GM18498 (cell line): ENCODE measurements around the gene ARHGAP45.

Source experiments
- ATAC-seq: cut with Tn5 transposase; IDR thresholded peaks from one replicate; pipeline ENCODE4 v1.9.1; 2021; ENCODE audit warnings: mild to moderate bottlenecking, moderate library complexity; ENCODE audit not compliant: unreplicated experiment

Gene ARHGAP45

DNA sequence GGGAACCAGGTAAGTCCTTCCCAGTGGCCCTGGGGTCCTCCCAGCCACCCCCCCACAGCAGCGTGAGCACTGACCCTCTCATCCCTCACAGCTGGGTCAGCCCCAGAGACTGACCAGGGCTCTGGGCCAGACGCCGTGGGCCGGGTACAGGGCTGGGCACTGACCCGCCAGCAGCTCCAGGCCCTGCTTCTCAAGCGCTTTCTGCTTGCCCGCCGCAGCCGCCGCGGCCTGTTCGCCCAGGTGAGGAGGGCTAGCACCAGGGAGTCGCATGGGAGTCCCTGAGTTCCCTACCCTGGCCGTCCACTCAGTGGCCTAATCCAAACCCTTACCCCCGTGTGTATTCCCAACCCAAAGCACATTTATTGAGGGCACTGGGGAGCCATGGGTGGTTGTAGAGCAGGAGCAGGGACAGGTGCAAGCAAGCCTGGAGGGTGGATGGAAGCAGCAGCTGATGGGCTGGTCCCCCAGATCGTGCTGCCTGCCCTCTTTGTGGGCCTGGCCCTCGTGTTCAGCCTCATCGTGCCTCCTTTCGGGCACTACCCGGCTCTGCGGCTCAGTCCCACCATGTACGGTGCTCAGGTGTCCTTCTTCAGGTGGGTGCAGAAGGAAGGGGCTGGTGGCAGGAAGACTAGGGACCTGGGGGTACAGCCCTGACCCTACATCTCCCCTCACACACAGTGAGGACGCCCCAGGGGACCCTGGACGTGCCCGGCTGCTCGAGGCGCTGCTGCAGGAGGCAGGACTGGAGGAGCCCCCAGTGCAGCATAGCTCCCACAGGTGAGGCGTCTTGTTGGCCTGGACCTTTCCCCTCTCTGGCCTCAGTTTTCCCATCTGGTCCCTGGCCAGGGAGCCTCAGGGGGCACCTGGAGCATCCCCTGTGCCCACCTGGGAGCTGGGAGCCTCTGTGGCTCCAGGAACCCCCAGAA lies 12.6 kb upstream of the ARHGAP45 start:
- no peak for ATAC-seq

GRCh38 chr19:1055028-1055425 lies 11.9 kb upstream of the ARHGAP45 start:
- no peak for ATAC-seq

DNA sequence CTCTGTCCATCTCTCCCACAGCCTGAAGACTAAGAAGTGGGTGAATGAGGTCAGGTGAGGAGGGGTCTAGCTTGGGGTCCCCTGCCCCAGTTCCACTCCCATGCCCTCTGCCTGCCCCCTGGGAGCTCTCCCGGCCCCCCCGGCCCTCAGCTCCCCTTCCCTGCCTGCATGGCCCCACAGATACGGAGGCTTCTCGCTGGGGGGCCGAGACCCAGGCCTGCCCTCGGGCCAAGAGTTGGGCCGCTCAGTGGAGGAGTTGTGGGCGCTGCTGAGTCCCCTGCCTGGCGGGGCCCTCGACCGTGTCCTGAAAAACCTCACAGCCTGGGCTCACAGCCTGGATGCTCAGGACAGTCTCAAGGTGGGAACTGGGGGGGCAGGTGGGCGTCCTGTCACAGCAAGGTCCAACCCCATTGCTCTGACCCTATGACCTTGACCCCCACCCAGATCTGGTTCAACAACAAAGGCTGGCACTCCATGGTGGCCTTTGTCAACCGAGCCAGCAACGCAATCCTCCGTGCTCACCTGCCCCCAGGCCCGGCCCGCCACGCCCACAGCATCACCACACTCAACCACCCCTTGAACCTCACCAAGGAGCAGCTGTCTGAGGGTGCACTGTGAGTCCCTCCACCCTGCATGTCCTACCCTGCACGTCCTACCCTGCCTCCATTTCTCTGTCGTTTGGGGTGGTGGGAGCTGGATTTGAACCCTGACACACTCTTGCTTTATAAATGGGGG lies 10.9 kb upstream of the ARHGAP45 start:
- no peak for ATAC-seq

DNA sequence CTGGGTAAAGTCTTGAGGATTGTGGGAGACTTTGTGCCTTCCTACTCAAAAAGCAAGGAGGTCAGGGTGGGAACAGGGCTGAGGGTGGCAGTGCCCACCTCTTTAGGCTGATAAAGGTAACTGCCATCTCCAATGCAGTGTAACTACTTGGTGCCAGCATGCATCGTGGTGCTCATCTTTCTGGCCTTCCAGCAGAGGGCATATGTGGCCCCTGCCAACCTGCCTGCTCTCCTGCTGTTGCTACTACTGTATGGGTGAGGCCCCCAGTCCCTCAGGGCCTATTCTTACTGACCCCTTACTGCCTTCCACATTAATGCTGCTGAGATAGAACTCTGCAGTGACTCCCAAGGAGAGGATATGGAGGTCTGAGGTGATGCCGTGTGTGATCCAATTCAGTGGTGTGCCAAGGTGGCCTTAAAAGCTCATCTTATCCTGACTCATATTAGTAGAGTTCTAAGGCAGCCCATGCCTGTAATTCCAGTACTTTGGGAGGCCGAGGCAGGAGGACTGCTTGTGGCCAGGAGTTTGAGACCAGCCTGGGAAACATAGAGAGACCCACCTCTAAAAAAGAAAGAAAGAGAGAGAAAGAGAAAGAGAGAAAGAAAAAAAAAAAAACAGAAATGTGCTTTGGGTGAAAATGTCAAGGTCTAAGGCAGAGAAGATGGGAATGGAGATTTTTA lies 9.7 kb upstream of the ARHGAP45 start:
- no peak for ATAC-seq

- ATAC-seq: no peak
Observed at GRCh38 chr19:1058112-1058511, 8.9 kb upstream of the ARHGAP45 start.

DNA sequence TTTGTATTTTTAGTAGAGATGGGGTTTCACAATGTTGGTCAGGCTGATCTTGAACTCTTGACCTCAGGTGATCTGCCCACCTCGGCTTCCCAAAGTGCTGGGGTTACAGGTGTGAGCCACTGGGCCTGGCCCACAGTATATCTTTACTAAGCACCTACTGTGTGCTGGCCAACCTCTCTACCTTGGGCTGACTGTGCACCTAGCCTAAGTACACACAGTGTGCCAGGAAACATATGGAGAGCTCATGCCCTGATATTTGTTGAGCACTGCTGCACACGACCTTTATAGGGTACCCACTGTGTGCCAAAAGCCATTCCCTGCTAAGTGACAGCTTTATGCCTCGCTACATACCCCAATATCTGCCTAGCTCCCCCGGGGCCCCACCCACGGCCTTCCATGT lies 6.3 kb upstream of the ARHGAP45 start:
- no peak for ATAC-seq

DNA sequence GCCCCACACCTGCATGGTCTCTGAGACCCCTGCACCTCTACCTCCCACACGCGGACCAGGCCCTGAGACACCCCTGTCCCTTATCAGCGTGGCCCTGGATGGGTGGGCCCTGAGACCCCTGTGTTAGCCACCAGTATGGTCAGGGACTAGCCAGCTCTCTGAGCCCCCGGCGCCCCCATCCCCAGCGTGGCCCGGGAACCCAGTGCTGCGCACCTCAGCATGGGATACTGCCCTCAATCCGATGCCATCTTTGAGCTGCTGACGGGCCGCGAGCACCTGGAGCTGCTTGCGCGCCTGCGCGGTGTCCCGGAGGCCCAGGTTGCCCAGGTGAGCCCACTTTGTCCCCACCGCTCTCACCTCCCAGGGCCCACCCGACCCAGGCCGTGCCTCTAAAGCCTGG lies 5.0 kb upstream of the ARHGAP45 start:
- no peak for ATAC-seq

GRCh38 chr19:1062387-1063029 lies 4.5 kb upstream of the ARHGAP45 start:
- ATAC-seq: no peak

DNA sequence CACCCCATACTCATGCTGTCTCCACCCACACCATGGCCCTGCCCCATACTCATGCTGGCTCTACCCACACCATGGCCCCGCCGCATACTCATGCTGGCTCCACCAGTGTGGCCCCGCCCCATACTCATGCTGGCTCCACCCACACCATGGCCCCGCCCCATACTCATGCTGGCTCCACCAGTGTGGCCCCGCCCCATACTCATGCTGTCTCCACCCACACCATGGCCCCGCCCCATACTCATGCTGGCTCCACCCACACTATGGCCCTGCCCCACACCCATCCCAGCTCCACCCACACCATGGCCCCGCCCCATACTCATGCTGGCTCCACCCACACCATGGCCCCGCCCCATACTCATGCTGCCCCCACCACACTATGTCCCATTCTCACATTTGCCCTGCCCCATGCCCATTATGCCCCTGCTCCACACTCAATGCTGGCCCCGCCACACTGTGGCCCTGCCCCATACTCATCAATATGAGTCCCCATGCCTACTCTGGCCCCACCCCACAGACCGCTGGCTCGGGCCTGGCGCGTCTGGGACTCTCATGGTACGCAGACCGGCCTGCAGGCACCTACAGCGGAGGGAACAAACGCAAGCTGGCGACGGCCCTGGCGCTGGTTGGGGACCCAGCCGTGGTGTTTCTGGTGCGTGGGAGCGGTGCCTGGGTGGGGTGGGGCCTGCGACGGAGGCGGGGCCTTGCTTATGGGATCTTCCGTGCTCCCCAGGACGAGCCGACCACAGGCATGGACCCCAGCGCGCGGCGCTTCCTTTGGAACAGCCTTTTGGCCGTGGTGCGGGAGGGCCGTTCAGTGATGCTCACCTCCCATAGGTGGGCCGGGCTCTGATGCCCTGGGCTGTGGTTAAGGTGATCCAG lies 3.7 kb upstream of the ARHGAP45 start:
- ATAC-seq: no peak

DNA sequence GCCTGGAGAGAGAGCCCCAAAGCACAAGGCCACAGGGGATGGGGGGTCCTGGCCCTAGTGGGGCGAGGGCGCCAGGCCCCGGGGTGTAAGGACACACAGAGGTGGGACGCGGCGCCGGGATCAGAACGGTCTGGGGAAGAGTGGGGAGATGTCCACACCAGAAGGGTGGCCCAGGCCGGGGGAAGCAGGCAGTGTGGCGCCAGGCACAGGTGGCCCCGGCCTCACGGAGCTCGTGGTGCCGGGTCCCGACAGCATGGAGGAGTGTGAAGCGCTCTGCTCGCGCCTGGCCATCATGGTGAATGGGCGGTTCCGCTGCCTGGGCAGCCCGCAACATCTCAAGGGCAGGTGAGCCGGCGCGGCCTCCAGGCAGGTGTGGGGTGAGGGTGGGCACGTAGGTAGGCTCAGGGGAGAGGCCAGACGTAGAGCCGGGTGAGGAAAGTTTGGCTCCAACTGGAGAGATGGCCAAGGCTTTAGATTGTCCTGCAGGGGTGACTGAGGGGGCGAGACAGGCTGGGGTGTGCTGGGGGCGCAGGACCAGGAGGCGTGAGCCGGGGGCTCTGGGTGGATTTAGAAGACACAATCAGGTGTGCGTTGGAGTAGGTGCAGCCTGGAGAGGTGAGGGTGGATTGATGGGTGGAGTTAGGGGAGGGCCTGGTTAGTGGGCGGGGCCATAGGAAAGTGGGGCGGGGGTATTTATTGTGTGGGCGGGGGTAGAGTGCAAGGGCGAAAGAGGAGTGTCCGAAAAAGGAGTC lies 2.9 kb upstream of the ARHGAP45 start:
- ATAC-seq: no peak

DNA sequence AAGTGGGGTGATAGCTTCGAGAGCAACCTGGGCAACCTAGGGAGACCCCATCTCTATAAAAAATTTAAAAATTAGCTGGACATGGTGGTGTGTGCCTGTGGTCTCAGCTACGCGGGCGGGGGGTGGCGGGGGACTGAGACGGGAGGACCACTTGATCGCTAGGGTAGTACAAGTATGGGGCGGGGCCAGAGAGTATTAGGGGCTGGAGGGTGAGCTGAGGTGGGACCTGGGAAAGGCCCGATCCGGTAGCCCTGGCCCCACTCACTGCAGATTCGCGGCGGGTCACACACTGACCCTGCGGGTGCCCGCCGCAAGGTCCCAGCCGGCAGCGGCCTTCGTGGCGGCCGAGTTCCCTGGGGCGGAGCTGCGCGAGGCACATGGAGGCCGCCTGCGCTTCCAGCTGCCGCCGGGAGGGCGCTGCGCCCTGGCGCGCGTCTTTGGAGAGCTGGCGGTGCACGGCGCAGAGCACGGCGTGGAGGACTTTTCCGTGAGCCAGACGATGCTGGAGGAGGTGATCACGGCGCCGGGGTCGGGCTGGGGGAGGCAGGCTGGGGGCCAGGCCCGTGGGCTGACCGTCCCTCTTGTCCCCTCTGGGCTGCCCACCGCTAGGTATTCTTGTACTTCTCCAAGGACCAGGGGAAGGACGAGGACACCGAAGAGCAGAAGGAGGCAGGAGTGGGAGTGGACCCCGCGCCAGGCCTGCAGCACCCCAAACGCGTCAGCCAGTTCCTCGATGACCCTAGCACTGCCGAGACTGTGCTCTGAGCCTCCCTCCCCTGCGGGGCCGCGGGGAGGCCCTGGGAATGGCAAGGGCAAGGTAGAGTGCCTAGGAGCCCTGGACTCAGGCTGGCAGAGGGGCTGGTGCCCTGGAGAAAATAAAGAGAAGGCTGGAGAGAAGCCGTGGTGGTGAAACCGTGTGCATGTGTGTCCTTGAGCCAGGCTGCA lies 2.0 kb upstream of the ARHGAP45 start:
- no peak for ATAC-seq

DNA sequence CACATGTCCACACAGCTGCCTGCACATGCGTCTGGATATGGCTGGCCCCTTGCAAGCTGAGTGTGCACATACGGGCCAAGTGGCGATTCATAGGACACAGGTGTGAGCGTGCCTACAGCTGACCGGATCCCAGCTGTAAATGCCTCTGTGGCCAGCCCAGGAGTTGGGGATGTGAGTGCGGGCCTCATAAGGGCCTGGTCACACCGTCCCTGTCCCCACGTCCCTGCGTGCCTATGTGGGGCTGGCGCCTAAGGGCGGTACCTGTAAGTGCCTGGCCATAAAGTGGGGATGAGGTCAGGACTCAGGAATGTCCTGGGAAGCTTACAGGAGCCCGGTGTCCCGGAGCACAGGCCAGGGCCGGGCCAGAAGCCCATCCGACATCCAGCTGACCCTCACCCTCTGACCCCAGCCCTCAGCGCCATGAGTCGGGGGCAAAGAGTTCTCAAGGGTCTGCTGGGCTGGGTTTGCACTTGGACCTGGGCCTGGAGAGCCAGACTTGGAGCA lies 1.3 kb upstream of the ARHGAP45 start:
- no peak for ATAC-seq

DNA sequence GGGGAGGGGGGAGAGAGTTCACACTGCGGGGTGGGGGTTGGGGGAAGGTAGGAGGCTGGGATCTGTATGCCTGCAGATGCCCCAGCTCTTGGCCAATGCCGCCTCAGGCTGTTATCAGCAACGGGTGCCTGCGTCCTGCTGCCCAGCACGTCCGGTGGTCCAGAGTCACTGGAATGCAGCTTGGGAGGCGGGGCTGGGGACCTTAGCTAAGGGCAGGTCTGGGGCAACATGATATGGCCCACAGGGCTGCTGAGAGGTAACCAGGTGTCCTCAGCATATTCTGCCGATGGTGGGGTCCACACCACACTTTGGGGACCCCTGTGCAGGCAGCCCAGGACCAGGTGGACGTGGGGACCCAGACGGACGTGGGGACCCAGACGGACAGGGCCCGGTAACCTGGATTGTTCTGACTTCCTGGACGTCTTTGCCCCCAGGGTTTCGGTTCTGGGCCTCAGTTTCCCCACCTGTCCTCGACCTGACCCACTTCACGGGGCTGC lies 668 bp upstream of the ARHGAP45 start:
- no peak for ATAC-seq

DNA sequence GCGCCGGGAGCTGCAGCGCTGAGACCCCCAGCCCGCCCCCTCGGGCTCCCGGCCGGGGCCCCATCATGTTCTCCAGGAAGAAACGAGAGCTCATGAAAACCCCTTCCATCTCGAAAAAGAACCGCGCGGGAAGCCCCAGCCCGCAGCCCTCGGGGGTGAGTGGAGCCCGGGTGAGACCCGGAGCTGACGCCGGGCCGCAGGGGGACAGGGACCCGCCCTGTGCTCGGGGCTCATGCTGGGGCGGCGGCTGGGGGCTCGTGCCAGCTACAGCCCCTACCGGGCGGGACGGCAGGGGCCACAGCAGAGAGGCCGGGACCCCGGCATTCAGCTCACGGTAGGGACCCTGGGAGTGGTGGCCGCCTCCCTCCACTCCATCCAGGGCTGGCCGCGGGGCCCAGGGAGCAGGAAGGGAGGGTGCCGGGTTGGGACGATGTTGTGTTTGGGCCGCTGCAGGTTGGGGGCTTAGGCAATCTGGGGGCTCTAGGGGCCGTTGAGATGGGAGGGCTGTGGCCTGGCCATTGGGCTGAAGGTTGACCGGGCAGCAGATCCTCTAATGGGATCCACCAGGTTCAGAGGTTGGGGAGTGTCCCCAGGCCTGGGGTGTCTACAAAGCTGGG lies 482 bp downstream of the ARHGAP45 start:
- peak; percentile 27 for ATAC-seq

GRCh38 chr19:1068009-1069001 lies 1.3 kb downstream of the ARHGAP45 start:
- no peak for ATAC-seq
